RWPE1 (cell line): ENCODE data around the gene CLOCK.
A peak's percentile ranks its signal among the peaks of the same experiment; 100 is the strongest.

Experiments used
- CTCF ChIA-PET: fragments of 350-600 bp; sonication (Branson Sonifier 250); formaldehyde crosslinking; extraction: SDS; loops from one replicate; lab custom pipeline; 2021; lab: Yijun Ruan, JAX
- POLR2A ChIA-PET: fragments of 400-600 bp; formaldehyde crosslinking; extraction: SDS; loops from one replicate; lab custom pipeline; 2020; ENCODE audit warnings: antibody characterized with exemption; ENCODE audit not compliant: low non-redundant PET; lab: Yijun Ruan, JAX
- DNase-seq: peaks from one replicate; pipeline ENCODE4 v3.0.0; 2012; ENCODE audit warnings: low spot score
- H3K27ac ChIP-seq: fragments of 450-650 bp; 2 replicates; pipeline ENCODE4 v1.5.1; 2017
- TF ChIP-seq, protein P1 (sequence below): fragments of 450-650 bp; conservative IDR thresholded peaks from 2 replicates; pipeline ENCODE4 v1.5.1; 2017; ENCODE audit warnings: low read depth, mild to moderate bottlenecking

CLOCK gene

DNA sequence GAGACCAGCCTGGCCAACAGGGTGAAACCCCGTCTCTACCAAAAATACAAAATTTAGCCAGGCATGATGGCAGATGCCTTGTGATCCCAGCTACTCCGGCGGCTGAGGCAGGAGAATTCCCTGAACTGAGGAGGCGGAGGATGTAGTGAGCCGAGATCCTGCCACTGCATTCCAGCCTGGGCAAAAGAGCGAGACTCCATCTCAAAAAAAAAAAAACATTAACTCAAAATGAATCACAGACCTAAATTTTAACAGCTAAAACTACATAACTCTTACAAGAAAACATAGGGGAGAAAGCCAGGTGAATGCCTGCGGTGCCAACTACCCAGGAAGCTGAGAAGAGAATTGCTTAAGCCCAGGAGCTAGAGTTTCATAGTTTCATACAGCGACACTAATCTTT, 96.1 kb downstream of the CLOCK start:
- no peak for DNase-seq
- TF ChIP-seq, protein P1, sequence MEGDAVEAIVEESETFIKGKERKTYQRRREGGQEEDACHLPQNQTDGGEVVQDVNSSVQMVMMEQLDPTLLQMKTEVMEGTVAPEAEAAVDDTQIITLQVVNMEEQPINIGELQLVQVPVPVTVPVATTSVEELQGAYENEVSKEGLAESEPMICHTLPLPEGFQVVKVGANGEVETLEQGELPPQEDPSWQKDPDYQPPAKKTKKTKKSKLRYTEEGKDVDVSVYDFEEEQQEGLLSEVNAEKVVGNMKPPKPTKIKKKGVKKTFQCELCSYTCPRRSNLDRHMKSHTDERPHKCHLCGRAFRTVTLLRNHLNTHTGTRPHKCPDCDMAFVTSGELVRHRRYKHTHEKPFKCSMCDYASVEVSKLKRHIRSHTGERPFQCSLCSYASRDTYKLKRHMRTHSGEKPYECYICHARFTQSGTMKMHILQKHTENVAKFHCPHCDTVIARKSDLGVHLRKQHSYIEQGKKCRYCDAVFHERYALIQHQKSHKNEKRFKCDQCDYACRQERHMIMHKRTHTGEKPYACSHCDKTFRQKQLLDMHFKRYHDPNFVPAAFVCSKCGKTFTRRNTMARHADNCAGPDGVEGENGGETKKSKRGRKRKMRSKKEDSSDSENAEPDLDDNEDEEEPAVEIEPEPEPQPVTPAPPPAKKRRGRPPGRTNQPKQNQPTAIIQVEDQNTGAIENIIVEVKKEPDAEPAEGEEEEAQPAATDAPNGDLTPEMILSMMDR: no peak
- POLR2A ChIA-PET: no interaction called here
- CTCF ChIA-PET: interaction anchor here (0.7 kb wide), 2 partner anchors 199 to 374 kb away, joined by 3 to 4 read pairs; no protein-coding TSS in a partner anchor
- H3K27ac ChIP-seq: no peak overlapping the region

GRCh38 chr4:55447831-55448230, 98.9 kb downstream of the CLOCK start:
- POLR2A ChIA-PET: no interaction called here
- TF ChIP-seq, protein P1: no peak
- CTCF ChIA-PET: no interaction called here
- no peak for DNase-seq
- no peak overlapping the region for H3K27ac ChIP-seq

DNA sequence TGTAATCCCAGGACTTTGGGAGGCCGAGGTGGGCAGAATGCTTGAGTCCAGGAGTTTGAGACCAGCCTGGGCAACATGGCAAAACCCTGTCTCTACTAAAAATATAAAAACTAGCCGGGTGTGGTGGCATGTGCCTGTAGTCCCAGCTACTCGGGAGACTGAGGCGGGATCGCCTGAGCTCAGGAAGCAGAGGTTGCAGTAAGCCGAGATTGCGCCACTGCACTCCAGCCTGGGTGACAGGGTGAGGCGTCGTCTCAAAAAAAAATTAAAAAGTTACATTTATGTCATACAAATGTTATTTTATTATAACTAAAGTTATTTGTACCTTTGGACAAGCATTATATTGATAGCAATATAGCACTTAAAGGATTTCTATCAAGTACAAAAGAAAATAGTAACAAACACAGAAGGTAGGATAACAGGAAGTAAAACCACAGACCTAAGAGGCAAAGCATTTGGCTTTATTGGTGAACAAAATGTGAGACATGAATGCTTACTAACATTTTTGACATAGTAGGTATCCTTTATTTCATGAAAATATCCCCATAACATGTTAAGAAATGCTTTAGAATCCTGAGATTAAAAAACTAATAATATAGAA, 99.5 kb downstream of the CLOCK start:
- CTCF ChIA-PET: interaction anchor here (0.5 kb wide), 1 partner anchor 476 kb away, joined by 5 read pairs; no protein-coding TSS in a partner anchor
- POLR2A ChIA-PET: no interaction called here
- no peak overlapping the region for H3K27ac ChIP-seq
- no peak for DNase-seq
- TF ChIP-seq, protein P1: no peak

DNA sequence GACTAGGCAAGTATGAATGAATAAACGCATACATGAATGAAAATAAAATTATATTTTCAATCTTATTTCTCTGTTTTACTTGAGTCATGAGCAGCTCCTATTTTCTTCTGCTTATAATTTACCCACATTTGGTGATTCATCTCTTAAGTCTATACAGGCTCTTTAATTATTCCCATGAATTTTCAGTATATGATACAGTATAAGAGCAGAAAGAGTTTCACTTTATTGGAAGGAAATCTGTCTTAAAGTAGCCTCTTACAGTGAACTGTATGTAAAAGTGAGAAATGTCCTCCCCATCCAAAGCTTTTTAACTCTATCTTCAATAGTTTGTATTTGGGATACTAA, 100.2 kb downstream of the CLOCK start:
- ChIA-PET CTCF (interaction anchor here (0.7 to 0.9 kb wide), 2 partner anchors 15 to 182 kb away, joined by 3 read pairs; no protein-coding TSS in a partner anchor), POLR2A (no interaction called here)
- DNase-seq: no peak
- no peak overlapping the region for H3K27ac ChIP-seq
- TF ChIP-seq, protein P1: no peak

- TF ChIP-seq, protein P1: no peak
- ChIA-PET POLR2A (no interaction called here), CTCF (interaction anchor here (0.6 to 1.7 kb wide), 7 partner anchors 16 to 425 kb away, joined by 3 to 8 read pairs (median 4); no protein-coding TSS in a partner anchor)
- DNase-seq: no peak
- no peak overlapping the region for H3K27ac ChIP-seq
These were observed 100.7 kb downstream of the CLOCK start for GRCh38 chr4:55445921-55446577.

DNA sequence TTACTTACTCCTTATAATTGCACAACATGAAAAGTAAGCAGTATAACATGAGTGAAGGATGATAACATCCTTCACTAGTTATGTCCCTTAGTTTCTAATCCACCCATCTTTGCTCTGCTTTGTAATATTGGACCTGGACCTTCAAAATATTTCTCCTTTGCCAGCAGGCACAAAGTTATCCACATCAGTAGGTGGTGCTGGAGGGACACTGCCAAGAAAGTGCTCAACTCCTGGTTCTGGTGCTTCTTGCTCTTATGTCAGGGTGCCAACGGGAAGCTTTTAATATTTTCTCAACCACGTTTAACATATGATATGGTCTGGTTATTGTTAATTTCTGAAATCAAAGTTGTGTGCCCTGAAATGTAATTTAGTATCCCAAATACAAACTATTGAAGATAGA, 101.9 kb downstream of the CLOCK start:
- DNase-seq: peak; percentile 25
- no peak overlapping the region for H3K27ac ChIP-seq
- TF ChIP-seq, protein P1: peak; percentile 36
- POLR2A ChIA-PET: no interaction called here
- CTCF ChIA-PET: interaction anchor here (0.6 to 1.7 kb wide), 11 partner anchors 32 to 833 kb away, joined by 3 to 8 read pairs (median 3); no protein-coding TSS in a partner anchor
